Thyroid gland (tissue), 4 donors: ENCODE data around the gene APCDD1L. TPM values are rescaled to one million over a fixed set of nuclear protein-coding genes. Genes with fewer than 3 reads are reported as not detected.

ENCODE experiments used
- DNase-seq, 2 donors: peaks; one replicate each; pipeline ENCODE4 v3.0.0-alpha.2; 2019
- H3K27ac ChIP-seq, 3 donors: fragments of 200-600 bp; sonication (generic); 1 replicate in 2 of 3; 2 replicates in 1 of 3; pipeline ENCODE4 v1.5.1; 2016 to 2019; ENCODE audit warnings: mild to moderate bottlenecking in 1 of 3, moderate library complexity in 1 of 3
- H3K27me3 ChIP-seq: fragments of 200-600 bp; sonication (generic); one replicate; pipeline ENCODE4 v1.5.1; 2019
- H3K36me3 ChIP-seq, 2 donors: fragments of 200-600 bp; sonication (generic); one replicate each; pipeline ENCODE4 v1.5.1; 2016 to 2019
- H3K4me1 ChIP-seq, 2 donors: fragments of 200-600 bp; sonication (generic); one replicate each; pipeline ENCODE4 v1.5.1; 2017 to 2019
- H3K4me3 ChIP-seq, 3 donors: fragments of 200-600 bp; sonication (generic); replicated peaks in 1 of 3; 1 replicate in 2 of 3; 2 replicates in 1 of 3; pipeline ENCODE4 v1.5.1; 2016; ENCODE audit warnings: mild to moderate bottlenecking in 1 of 3
- H3K9me3 ChIP-seq: fragments of 200-600 bp; sonication (generic); one replicate; pipeline ENCODE4 v1.5.1; 2017
- CTCF ChIP-seq, 6 experiments: fragments of 200-600 bp in 3 of 6; fragments of 450-650 bp in 3 of 6; sonication (generic) in 3 of 6; IDR thresholded peaks; one replicate each; pipeline ENCODE4 v1.5.1; 2016 to 2019; ENCODE audit warnings: antibody characterized with exemption in 6 of 6, mild to moderate bottlenecking in 2 of 6, inconsistent platforms in 1 of 6, moderate library complexity in 1 of 6
- POLR2A ChIP-seq, 2 donors: fragments of 450-650 bp; IDR thresholded peaks; one replicate each; pipeline ENCODE4 v1.6.1; 2017; ENCODE audit warnings: antibody characterized with exemption in 2 of 2, mild to moderate bottlenecking in 2 of 2, moderate library complexity in 1 of 2
- WGBS, 2 donors: methylation state at CpG; one replicate each; pipeline ENCODE4 v1.1.5; 2017; 5-methylcytosine and 5-hydroxymethylcytosine counted together
- intact Hi-C: fragments of 100-400 bp; cut with DNase I; formaldehyde crosslinking; loops from one replicate; pipeline ENCODE4 v1.15.1; 2023
- total RNA-seq, 4 donors: library from RNA; depleted of rRNA; stranded (reverse); fragments of >200 nt; gene quantifications; one replicate each; pipeline ENCODE4 v1.2.3, GENCODE V29; 2016

Gene APCDD1L
- total RNA-seq, 4 donors from 2014 or later, result 0.11 TPM; not detected in 3

DNA sequence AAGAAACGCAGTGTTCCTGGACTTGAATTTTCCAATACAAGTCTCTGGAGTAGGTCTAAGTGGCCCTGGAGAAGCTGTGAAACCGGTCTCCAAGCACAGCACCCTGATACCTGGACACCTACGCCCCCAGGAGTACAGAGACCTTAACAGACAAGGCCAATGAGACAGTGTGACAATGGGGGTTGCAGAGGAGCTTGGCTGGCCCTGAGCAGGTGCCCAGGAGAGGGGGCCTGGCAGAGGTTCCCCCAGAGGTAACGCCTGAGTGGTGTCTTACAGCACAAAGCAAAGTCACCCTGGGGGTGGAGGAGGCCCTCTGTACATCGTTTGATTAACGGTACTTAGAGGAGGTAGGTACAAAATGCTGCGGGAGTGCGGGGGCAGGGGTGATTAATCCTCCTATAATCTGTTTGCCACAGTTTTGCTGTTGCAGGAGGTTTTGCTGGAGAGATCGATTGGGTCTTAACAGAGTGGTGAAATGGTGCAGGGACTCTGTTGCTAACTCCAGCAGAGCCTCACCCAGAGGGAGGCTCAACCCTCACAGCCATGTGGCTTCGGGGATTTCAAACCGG, 37.3 kb upstream of the APCDD1L start:
- DNase-seq, result no peak
- H3K27ac ChIP-seq, result no peak overlapping the region
- no peaks in the 10 kb centered on the region for H3K36me3 ChIP-seq
- TF ChIP-seq POLR2A (IDR thresholded peaks at IDR 0.05), result no peak
- TF ChIP-seq CTCF (IDR thresholded peaks at IDR 0.05), result no peak
- no peaks in the 10 kb centered on the region for H3K4me1 ChIP-seq
- intact Hi-C loops, result no loop called here
- no peak overlapping the region for H3K4me3 ChIP-seq
- WGBS, 2 donors, result 67 to 70% methylated on average over 11 of the region's 11 CpGs
- no peaks in the 10 kb centered on the region for H3K27me3 ChIP-seq
- H3K9me3 ChIP-seq, result no peaks in the 10 kb centered on the region

GRCh38 chr20:58551631-58552030, 36.4 kb upstream of the APCDD1L start:
- Histone ChIP-seq H3K4me1 (no peaks in the 10 kb centered on the region), H3K27ac (no peak overlapping the region), H3K9me3 (no peaks in the 10 kb centered on the region), H3K4me3 (no peak overlapping the region), H3K36me3 (no peaks in the 10 kb centered on the region), H3K27me3 (no peaks in the 10 kb centered on the region)
- TF ChIP-seq POLR2A (IDR thresholded peaks at IDR 0.05) (no peak), CTCF (IDR thresholded peaks at IDR 0.05) (no peak)
- DNase-seq, result no peak
- intact Hi-C loops, result no loop called here
- WGBS, 2 donors, result 93 to 97% methylated on average over 8 of the region's 8 CpGs

DNA sequence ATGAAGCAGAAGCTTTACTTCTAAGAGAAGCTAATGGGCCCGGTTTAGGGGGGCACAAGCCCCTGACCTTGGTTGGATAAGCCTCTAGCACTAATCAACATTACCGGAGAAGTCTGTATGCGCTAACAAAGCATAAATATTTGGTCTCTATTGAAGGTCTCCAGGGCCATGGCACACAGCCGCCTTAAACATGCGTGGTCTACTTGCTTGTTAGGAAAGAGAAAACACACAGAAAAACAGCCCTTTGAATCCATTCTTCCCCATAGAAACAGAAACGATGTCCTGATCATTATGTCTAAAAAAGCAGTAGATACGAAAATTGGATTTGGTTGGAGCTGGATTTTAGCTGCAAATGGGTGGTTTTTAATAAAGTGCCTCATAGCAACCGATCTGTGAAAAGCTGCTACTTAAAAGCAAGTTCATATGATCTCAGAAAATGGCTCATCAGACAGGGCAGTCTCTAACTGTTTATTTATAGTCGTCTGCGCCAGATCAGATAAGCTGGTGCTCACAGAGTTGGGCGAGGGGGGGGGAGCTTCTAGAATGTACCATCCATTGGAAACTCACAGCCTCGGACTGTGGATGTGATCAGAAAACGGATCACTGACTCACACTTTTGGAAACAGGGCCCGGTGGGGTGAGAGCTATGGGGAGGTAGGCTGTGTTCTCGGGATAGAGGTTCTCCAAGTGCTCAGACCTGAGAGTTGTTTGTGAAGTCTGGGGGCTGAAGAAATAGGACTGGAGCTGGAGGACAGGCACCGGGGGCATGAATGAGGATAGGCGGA, 35.3 kb upstream of the APCDD1L start:
- Histone ChIP-seq H3K4me1 (no peaks in the 10 kb centered on the region), H3K27me3 (no peaks in the 10 kb centered on the region), H3K9me3 (no peaks in the 10 kb centered on the region), H3K27ac (no peak overlapping the region), H3K4me3 (no peak overlapping the region), H3K36me3 (no peaks in the 10 kb centered on the region)
- intact Hi-C loops, result no loop called here
- WGBS, 2 donors, result 48 to 61% methylated on average over 17 of the region's 17 CpGs
- TF ChIP-seq POLR2A (IDR thresholded peaks at IDR 0.05), result no peak
- no peak for TF ChIP-seq CTCF (IDR thresholded peaks at IDR 0.05)
- no peak for DNase-seq

- H3K27ac ChIP-seq, result no peak overlapping the region
- WGBS, 2 donors, result 87 to 88% methylated on average over 13 of the region's 13 CpGs
- H3K36me3 ChIP-seq, result no peaks in the 10 kb centered on the region
- no peak for DNase-seq
- no peaks in the 10 kb centered on the region for H3K9me3 ChIP-seq
- intact Hi-C loops, result no loop called here
- H3K4me1 ChIP-seq, result no peaks in the 10 kb centered on the region
- H3K4me3 ChIP-seq, result no peak overlapping the region
- H3K27me3 ChIP-seq, result no peaks in the 10 kb centered on the region
- TF ChIP-seq CTCF (IDR thresholded peaks at IDR 0.05) (no peak), POLR2A (IDR thresholded peaks at IDR 0.05) (no peak)
These were observed 34.3 kb upstream of the APCDD1L start for GRCh38 chr20:58549231-58550209.
